ENCODE measurements around the gene SPIN2B. TPM values are rescaled to one million over a fixed set of nuclear protein-coding genes. Genes with fewer than 3 reads are reported as not detected.

Gene SPIN2B
- total and polyA plus RNA-seq, 4 donors = 3.1 to 7.3 (median 3.8) TPM

- Histone ChIP-seq H3K9me3 (ENCODE audit: control insufficient read depth in 4 of 4, low read length in 3 of 4) (peaks cover 0 to 5% (median 0%) of the 10 kb centered on the region in 4 donors), H3K9ac (ENCODE audit: low read depth in 1 of 2, low read length in 2 of 2) (no peak overlapping the region), H3K27ac (ENCODE audit: low read depth in 1 of 2, low read length in 2 of 2) (no peak overlapping the region), H3K36me3 (ENCODE audit: control insufficient read depth in 4 of 4, insufficient read depth in 3 of 4, low read depth in 1 of 4, low read length in 3 of 4) (peaks cover 0 to 8% (median 2%) of the 10 kb centered on the region in 4 donors), H3K4me1 (ENCODE audit: control insufficient read depth in 4 of 4, insufficient read depth in 4 of 4, low read length in 3 of 4) (no peaks in the 10 kb centered on the region), H3K4me3 (ENCODE audit: low read depth in 1 of 3, low read length in 3 of 3) (no peak overlapping the region), H3K27me3 (ENCODE audit: control insufficient read depth in 4 of 4, insufficient read depth in 4 of 4, low read length in 3 of 4) (no peaks in the 10 kb centered on the region)
- DNase-seq (ENCODE audit: low spot score) = no peak
- WGBS = 97% methylated on average over 7 of the region's 7 CpGs
- TF ChIP-seq HNF4G (IDR thresholded peaks at IDR 0.05) (no peak), RXRA (IDR thresholded peaks at IDR 0.05) (no peak), JUND (IDR thresholded peaks at IDR 0.05) (no peak), REST (IDR thresholded peaks at IDR 0.05) (no peak), HNF4A (conservative IDR thresholded peaks at IDR 0.05) (no peak), TAF1 (conservative IDR thresholded peaks at IDR 0.05) (no peak), RAD21 (IDR thresholded peaks at IDR 0.05) (no peak)
- TF ChIP-seq, protein P1, sequence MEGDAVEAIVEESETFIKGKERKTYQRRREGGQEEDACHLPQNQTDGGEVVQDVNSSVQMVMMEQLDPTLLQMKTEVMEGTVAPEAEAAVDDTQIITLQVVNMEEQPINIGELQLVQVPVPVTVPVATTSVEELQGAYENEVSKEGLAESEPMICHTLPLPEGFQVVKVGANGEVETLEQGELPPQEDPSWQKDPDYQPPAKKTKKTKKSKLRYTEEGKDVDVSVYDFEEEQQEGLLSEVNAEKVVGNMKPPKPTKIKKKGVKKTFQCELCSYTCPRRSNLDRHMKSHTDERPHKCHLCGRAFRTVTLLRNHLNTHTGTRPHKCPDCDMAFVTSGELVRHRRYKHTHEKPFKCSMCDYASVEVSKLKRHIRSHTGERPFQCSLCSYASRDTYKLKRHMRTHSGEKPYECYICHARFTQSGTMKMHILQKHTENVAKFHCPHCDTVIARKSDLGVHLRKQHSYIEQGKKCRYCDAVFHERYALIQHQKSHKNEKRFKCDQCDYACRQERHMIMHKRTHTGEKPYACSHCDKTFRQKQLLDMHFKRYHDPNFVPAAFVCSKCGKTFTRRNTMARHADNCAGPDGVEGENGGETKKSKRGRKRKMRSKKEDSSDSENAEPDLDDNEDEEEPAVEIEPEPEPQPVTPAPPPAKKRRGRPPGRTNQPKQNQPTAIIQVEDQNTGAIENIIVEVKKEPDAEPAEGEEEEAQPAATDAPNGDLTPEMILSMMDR (IDR thresholded peaks at IDR 0.05; ENCODE audit: low read depth, low read length, missing input control) = no peak
- TF ChIP-seq, protein P2, sequence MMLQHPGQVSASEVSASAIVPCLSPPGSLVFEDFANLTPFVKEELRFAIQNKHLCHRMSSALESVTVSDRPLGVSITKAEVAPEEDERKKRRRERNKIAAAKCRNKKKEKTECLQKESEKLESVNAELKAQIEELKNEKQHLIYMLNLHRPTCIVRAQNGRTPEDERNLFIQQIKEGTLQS (IDR thresholded peaks at IDR 0.05) = no peak
- TF ChIP-seq, protein P3, sequence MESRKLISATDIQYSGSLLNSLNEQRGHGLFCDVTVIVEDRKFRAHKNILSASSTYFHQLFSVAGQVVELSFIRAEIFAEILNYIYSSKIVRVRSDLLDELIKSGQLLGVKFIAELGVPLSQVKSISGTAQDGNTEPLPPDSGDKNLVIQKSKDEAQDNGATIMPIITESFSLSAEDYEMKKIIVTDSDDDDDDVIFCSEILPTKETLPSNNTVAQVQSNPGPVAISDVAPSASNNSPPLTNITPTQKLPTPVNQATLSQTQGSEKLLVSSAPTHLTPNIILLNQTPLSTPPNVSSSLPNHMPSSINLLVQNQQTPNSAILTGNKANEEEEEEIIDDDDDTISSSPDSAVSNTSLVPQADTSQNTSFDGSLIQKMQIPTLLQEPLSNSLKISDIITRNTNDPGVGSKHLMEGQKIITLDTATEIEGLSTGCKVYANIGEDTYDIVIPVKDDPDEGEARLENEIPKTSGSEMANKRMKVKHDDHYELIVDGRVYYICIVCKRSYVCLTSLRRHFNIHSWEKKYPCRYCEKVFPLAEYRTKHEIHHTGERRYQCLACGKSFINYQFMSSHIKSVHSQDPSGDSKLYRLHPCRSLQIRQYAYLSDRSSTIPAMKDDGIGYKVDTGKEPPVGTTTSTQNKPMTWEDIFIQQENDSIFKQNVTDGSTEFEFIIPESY (IDR thresholded peaks at IDR 0.05) = no peak
Observed at GRCh38 chrX:57083143-57083542, 38.2 kb downstream of the SPIN2B start.

DNA sequence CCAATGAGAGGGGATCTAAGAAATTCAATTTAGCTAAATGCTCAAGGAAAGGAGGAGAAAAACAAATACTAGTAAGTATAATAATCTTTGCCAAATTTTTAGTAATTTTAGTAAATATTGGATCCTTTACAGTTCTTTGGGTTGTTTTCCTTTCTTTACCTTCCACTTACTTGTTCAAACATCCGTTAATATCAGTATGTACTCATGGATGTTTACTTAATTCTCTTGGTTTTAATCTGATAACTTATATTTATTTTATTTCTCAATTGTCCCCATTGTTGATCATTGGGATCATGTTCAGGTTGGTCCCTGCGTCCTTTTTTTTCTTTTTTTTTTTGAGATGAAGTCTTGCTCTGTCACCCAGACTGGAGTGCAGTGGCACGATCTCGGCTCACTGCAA lies 46.9 kb downstream of the SPIN2B start:
- H3K27ac ChIP-seq (ENCODE audit: low read depth in 1 of 2, low read length in 2 of 2) = no peak overlapping the region
- H3K27me3 ChIP-seq (ENCODE audit: control insufficient read depth in 4 of 4, insufficient read depth in 4 of 4, low read length in 3 of 4) = peaks cover 0 to 2% (median 0%) of the 10 kb centered on the region in 4 donors
- no peak overlapping the region for H3K4me3 ChIP-seq (ENCODE audit: low read depth in 1 of 3, low read length in 3 of 3)
- 77% methylated on average over 4 of the region's 4 CpGs for WGBS
- no peaks in the 10 kb centered on the region for H3K4me1 ChIP-seq (ENCODE audit: control insufficient read depth in 4 of 4, insufficient read depth in 4 of 4, low read length in 3 of 4)
- H3K9ac ChIP-seq (ENCODE audit: low read depth in 1 of 2, low read length in 2 of 2) = no peak overlapping the region
- H3K36me3 ChIP-seq (ENCODE audit: control insufficient read depth in 4 of 4, insufficient read depth in 3 of 4, low read depth in 1 of 4, low read length in 3 of 4) = no peaks in the 10 kb centered on the region
- no peaks in the 10 kb centered on the region for H3K9me3 ChIP-seq (ENCODE audit: control insufficient read depth in 4 of 4, low read length in 3 of 4)
- DNase-seq (ENCODE audit: low spot score) = no peak
- TF ChIP-seq RXRA (IDR thresholded peaks at IDR 0.05) = no peak
- TF ChIP-seq FOXA2 (IDR thresholded peaks at IDR 0.05) = no peak
- no peak for TF ChIP-seq TAF1 (conservative IDR thresholded peaks at IDR 0.05)
- no peak for TF ChIP-seq RAD21 (IDR thresholded peaks at IDR 0.05)
- TF ChIP-seq, protein P3 (IDR thresholded peaks at IDR 0.05) = no peak
- TF ChIP-seq JUND (IDR thresholded peaks at IDR 0.05) = no peak
- TF ChIP-seq, protein P4, sequence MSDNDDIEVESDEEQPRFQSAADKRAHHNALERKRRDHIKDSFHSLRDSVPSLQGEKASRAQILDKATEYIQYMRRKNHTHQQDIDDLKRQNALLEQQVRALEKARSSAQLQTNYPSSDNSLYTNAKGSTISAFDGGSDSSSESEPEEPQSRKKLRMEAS (IDR thresholded peaks at IDR 0.05) = no peak
- TF ChIP-seq YY1 (IDR thresholded peaks at IDR 0.05) = no peak
- TF ChIP-seq, protein P2 (IDR thresholded peaks at IDR 0.05) = no peak
- TF ChIP-seq EGR1 (IDR thresholded peaks at IDR 0.05; ENCODE audit: low read depth in 2 of 2) = no peak
- TF ChIP-seq HNF4G (IDR thresholded peaks at IDR 0.05) = no peak
- no peak for TF ChIP-seq FOXA1 (IDR thresholded peaks at IDR 0.05)
- TF ChIP-seq, protein P1 (IDR thresholded peaks at IDR 0.05; ENCODE audit: low read depth, low read length, missing input control) = no peak
- TF ChIP-seq NR2F2 (IDR thresholded peaks at IDR 0.05) = no peak

Measured in liver (tissue), 9 donors.